ENCODE measurements around the gene ETS1. TPM values are rescaled to one million over a fixed set of nuclear protein-coding genes. Genes with fewer than 3 reads are reported as not detected.

Gene ETS1
- total RNA-seq, 2 experiments from 2014 or later: 579 to 590 TPM

- H3K27ac ChIP-seq (ENCODE audit: low read depth in 1 of 2, low read length in 2 of 2): peak overlapping the region; percentile 78
- H3K4me1 Mint-ChIP-seq (ENCODE audit: low read depth): peaks cover 98% of the 10 kb centered on the region
- no peaks in the 10 kb centered on the region for H3K36me3 Mint-ChIP-seq (ENCODE audit: low read depth)
- H3K36me3 ChIP-seq (ENCODE audit: insufficient read depth, low read length): no peaks in the 10 kb centered on the region
- CTCF ChIA-PET: interaction anchor here (1.1 to 1.4 kb wide), 3 partner anchors 17 to 467 kb away, joined by 3 to 9 read pairs (median 4); no protein-coding TSS in a partner anchor
- intact Hi-C loops (cut with DNase I, micrococcal nuclease): loop anchor here (2.0 to 5.0 kb wide), 2 partner anchors 14 to 117 kb away; no protein-coding TSS in a partner anchor
- no peaks in the 10 kb centered on the region for H3K9me3 ChIP-seq (ENCODE audit: control insufficient read depth in 1 of 2, insufficient read depth in 1 of 2, low read length in 2 of 2)
- no peaks in the 10 kb centered on the region for H3K27me3 Mint-ChIP-seq
- peak overlapping the region; percentile 4 for H3K4me3 ChIP-seq (ENCODE audit: low read length)
- H3K4me1 ChIP-seq (ENCODE audit: insufficient read depth, low read length): peaks cover 88% of the 10 kb centered on the region
- DNase-seq: peak; percentile 38 to 89 (median 68)
- no peaks in the 10 kb centered on the region for H3K9me3 Mint-ChIP-seq
- H3K27me3 ChIP-seq (ENCODE audit: control insufficient read depth in 1 of 2, insufficient read depth in 2 of 2, low read length in 2 of 2): no peaks in the 10 kb centered on the region
- peak; percentile 69 for ATAC-seq (ENCODE audit: poor library complexity)
- POLR2A ChIA-PET: interaction anchor here (0.6 to 8.6 kb wide), 35 partner anchors 13 to 452 kb away, joined by 3 to 131 read pairs (median 5); partner anchors contain the start of gene FLI1
- TF ChIP-seq, protein P1, sequence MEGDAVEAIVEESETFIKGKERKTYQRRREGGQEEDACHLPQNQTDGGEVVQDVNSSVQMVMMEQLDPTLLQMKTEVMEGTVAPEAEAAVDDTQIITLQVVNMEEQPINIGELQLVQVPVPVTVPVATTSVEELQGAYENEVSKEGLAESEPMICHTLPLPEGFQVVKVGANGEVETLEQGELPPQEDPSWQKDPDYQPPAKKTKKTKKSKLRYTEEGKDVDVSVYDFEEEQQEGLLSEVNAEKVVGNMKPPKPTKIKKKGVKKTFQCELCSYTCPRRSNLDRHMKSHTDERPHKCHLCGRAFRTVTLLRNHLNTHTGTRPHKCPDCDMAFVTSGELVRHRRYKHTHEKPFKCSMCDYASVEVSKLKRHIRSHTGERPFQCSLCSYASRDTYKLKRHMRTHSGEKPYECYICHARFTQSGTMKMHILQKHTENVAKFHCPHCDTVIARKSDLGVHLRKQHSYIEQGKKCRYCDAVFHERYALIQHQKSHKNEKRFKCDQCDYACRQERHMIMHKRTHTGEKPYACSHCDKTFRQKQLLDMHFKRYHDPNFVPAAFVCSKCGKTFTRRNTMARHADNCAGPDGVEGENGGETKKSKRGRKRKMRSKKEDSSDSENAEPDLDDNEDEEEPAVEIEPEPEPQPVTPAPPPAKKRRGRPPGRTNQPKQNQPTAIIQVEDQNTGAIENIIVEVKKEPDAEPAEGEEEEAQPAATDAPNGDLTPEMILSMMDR (IDR thresholded peaks at IDR 0.05): no peak
- H3K4me3 Mint-ChIP-seq: peak overlapping the region; percentile 80
- H3K27ac Mint-ChIP-seq: peak overlapping the region; percentile 97
These were observed 37.2 kb upstream of the ETS1 start for GRCh38 chr11:128624269-128625175.

DNA sequence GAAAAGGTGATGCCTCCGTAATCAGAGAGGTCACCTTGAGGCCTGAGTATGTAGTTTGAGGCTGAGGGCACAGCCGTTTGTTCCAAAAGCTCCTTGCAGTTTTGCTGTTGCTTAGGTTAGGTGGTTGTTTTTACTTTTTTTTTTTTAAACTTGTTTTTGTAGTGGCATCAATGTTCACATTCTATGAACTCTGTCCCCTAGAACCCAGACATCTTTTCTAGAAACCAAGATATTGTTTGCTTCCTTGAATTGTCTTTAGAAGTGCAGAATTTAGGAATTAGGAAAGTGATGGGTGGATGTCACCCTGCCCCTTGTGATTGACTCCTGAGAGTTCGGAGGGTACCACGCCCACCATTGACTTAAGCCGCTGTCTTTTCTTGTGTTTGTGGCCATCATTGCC, 35.7 kb upstream of the ETS1 start:
- intact Hi-C loops (cut with DNase I, micrococcal nuclease): no loop called here
- peak overlapping the region; percentile 97 for H3K27ac Mint-ChIP-seq

More for the DNA sequence above, 35.7 kb upstream of the ETS1 start:
- H3K4me1 ChIP-seq (ENCODE audit: insufficient read depth, low read length): peaks cover 74% of the 10 kb centered on the region
- ATAC-seq (ENCODE audit: poor library complexity) (no peak), DNase-seq (no peak)
- Mint-ChIP-seq H3K27me3 (no peaks in the 10 kb centered on the region), H3K4me3 (peak overlapping the region; percentile 12), H3K9me3 (no peaks in the 10 kb centered on the region), H3K36me3 (ENCODE audit: low read depth) (no peaks in the 10 kb centered on the region), H3K4me1 (ENCODE audit: low read depth) (peaks cover 95% of the 10 kb centered on the region)
- ChIA-PET CTCF (interaction anchor here (0.9 to 1.4 kb wide), 2 partner anchors 18 to 49 kb away, joined by 3 to 4 read pairs; no protein-coding TSS in a partner anchor), POLR2A (interaction anchor here (0.6 to 8.6 kb wide), 10 partner anchors 12 to 333 kb away, joined by 3 to 131 read pairs (median 6); no protein-coding TSS in a partner anchor)
- H3K9me3 ChIP-seq (ENCODE audit: control insufficient read depth in 1 of 2, insufficient read depth in 1 of 2, low read length in 2 of 2): no peaks in the 10 kb centered on the region
- no peak overlapping the region for H3K4me3 ChIP-seq (ENCODE audit: low read length)
- no peaks in the 10 kb centered on the region for H3K36me3 ChIP-seq (ENCODE audit: insufficient read depth, low read length)
- TF ChIP-seq, protein P1 (IDR thresholded peaks at IDR 0.05): no peak
- no peaks in the 10 kb centered on the region for H3K27me3 ChIP-seq (ENCODE audit: control insufficient read depth in 1 of 2, insufficient read depth in 2 of 2, low read length in 2 of 2)
- H3K27ac ChIP-seq (ENCODE audit: low read depth in 1 of 2, low read length in 2 of 2): peak overlapping the region; percentile 26 to 62
